ENCODE results near the gene GKN2. TPM values are rescaled to one million over a fixed set of nuclear protein-coding genes. Genes with fewer than 3 reads are reported as not detected.

Gene GKN2
- total RNA-seq, 1 donor from 2014 or later: not detected

DNA sequence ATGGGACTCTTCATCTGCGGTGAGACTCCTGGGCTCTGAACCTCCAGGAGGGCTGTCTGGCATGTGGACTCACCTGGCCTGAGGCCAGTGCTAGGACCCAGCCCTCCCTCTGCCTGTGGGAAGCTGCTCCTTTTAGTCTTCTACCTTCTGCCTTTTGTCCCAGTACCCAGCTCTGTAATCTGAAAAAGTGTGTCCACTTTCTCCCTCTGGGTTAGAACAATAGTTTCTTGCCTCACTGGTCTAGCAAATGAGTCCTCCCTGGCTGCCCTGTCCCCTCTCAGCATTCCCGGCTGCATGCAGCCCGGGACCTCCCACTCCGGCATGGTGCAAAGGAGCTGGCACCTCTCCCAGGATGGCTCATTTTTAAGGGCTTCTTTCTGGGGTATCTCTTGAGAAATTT is 25.9 kb downstream of the GKN2 start:
- Mint-ChIP-seq H3K27ac (ENCODE audit: unreplicated experiment) (no peak overlapping the region), H3K36me3 (ENCODE audit: unreplicated experiment) (no peaks in the 10 kb centered on the region)
- DNase-seq (ENCODE audit: extremely low spot score, unreplicated experiment): no peak

GRCh38 chr2:68925295-68925896 is 27.3 kb downstream of the GKN2 start:
- TF ChIP-seq, protein P1, sequence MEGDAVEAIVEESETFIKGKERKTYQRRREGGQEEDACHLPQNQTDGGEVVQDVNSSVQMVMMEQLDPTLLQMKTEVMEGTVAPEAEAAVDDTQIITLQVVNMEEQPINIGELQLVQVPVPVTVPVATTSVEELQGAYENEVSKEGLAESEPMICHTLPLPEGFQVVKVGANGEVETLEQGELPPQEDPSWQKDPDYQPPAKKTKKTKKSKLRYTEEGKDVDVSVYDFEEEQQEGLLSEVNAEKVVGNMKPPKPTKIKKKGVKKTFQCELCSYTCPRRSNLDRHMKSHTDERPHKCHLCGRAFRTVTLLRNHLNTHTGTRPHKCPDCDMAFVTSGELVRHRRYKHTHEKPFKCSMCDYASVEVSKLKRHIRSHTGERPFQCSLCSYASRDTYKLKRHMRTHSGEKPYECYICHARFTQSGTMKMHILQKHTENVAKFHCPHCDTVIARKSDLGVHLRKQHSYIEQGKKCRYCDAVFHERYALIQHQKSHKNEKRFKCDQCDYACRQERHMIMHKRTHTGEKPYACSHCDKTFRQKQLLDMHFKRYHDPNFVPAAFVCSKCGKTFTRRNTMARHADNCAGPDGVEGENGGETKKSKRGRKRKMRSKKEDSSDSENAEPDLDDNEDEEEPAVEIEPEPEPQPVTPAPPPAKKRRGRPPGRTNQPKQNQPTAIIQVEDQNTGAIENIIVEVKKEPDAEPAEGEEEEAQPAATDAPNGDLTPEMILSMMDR (IDR thresholded peaks at IDR 0.05): peak; percentile 86
- no peak for DNase-seq (ENCODE audit: extremely low spot score, unreplicated experiment)
- Mint-ChIP-seq H3K27ac (ENCODE audit: unreplicated experiment) (no peak overlapping the region), H3K4me1 (ENCODE audit: unreplicated experiment) (peaks cover 8% of the 10 kb centered on the region), H3K4me3 (ENCODE audit: unreplicated experiment) (no peak overlapping the region), H3K27me3 (ENCODE audit: unreplicated experiment) (no peaks in the 10 kb centered on the region), H3K36me3 (ENCODE audit: unreplicated experiment) (no peaks in the 10 kb centered on the region), H3K9me3 (ENCODE audit: unreplicated experiment) (no peaks in the 10 kb centered on the region)

More for the DNA sequence above, 25.9 kb downstream of the GKN2 start:
- Mint-ChIP-seq H3K4me3 (ENCODE audit: unreplicated experiment) (no peak overlapping the region), H3K27me3 (ENCODE audit: unreplicated experiment) (no peaks in the 10 kb centered on the region), H3K4me1 (ENCODE audit: unreplicated experiment) (peaks cover 7% of the 10 kb centered on the region), H3K9me3 (ENCODE audit: unreplicated experiment) (no peaks in the 10 kb centered on the region)
- TF ChIP-seq, protein P1 (IDR thresholded peaks at IDR 0.05): no peak

DNA sequence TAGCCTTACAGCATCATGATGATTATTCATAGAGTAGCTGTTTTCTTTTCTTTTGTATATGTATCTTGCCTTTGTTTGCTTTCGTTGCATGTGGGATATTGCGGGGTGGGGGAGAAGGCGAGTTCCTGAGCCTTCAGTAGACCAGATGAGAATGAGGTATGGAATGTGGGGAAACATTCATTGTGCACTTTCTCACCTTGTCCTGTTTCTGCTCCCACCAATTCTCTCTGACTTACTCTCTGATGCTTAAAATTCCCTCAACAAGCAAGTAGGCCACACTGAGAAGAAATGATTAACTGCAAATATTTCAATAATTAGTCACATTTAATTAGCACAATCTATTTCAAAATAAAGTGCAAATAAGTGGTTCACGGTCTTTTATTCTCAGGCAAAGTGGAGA is 31.0 kb downstream of the GKN2 start:
- no peak for DNase-seq (ENCODE audit: extremely low spot score, unreplicated experiment)
- peaks cover 8% of the 10 kb centered on the region for H3K4me1 Mint-ChIP-seq (ENCODE audit: unreplicated experiment)
- no peaks in the 10 kb centered on the region for H3K9me3 Mint-ChIP-seq (ENCODE audit: unreplicated experiment)
- no peak overlapping the region for H3K27ac Mint-ChIP-seq (ENCODE audit: unreplicated experiment)
- TF ChIP-seq, protein P1 (IDR thresholded peaks at IDR 0.05): no peak
- no peak overlapping the region for H3K4me3 Mint-ChIP-seq (ENCODE audit: unreplicated experiment)
- H3K27me3 Mint-ChIP-seq (ENCODE audit: unreplicated experiment): no peaks in the 10 kb centered on the region
- no peaks in the 10 kb centered on the region for H3K36me3 Mint-ChIP-seq (ENCODE audit: unreplicated experiment)

GRCh38 chr2:68920481-68921170 is 32.1 kb downstream of the GKN2 start:
- H3K9me3 Mint-ChIP-seq (ENCODE audit: unreplicated experiment): no peaks in the 10 kb centered on the region
- no peaks in the 10 kb centered on the region for H3K27me3 Mint-ChIP-seq (ENCODE audit: unreplicated experiment)
- H3K4me1 Mint-ChIP-seq (ENCODE audit: unreplicated experiment): peaks cover 7% of the 10 kb centered on the region
- TF ChIP-seq, protein P1 (IDR thresholded peaks at IDR 0.05): no peak
- no peak for DNase-seq (ENCODE audit: extremely low spot score, unreplicated experiment)
- H3K4me3 Mint-ChIP-seq (ENCODE audit: unreplicated experiment): no peak overlapping the region
- no peaks in the 10 kb centered on the region for H3K36me3 Mint-ChIP-seq (ENCODE audit: unreplicated experiment)
- H3K27ac Mint-ChIP-seq (ENCODE audit: unreplicated experiment): no peak overlapping the region

- Mint-ChIP-seq H3K4me3 (ENCODE audit: unreplicated experiment) (no peak overlapping the region), H3K4me1 (ENCODE audit: unreplicated experiment) (peaks cover 7% of the 10 kb centered on the region), H3K9me3 (ENCODE audit: unreplicated experiment) (no peaks in the 10 kb centered on the region), H3K27ac (ENCODE audit: unreplicated experiment) (no peak overlapping the region), H3K27me3 (ENCODE audit: unreplicated experiment) (no peaks in the 10 kb centered on the region), H3K36me3 (ENCODE audit: unreplicated experiment) (no peaks in the 10 kb centered on the region)
- DNase-seq (ENCODE audit: extremely low spot score, unreplicated experiment): no peak
- TF ChIP-seq, protein P1 (IDR thresholded peaks at IDR 0.05): no peak
Measured at GRCh38 chr2:68918497-68918896, 34.2 kb downstream of the GKN2 start.

Measured in osteocyte (in vitro differentiated cells).